Measurements from ENCODE around the gene KREMEN2.

The KREMEN2 gene

GRCh38 chr16:2959206-2959605 is 4.9 kb upstream of the KREMEN2 start:
- no peak overlapping the region for H3K4me3 ChIP-seq (ENCODE audit: low read depth, low read length)
- DNase-seq (ENCODE audit: low read depth) = peak; percentile 64
- TF ChIP-seq, protein P1, sequence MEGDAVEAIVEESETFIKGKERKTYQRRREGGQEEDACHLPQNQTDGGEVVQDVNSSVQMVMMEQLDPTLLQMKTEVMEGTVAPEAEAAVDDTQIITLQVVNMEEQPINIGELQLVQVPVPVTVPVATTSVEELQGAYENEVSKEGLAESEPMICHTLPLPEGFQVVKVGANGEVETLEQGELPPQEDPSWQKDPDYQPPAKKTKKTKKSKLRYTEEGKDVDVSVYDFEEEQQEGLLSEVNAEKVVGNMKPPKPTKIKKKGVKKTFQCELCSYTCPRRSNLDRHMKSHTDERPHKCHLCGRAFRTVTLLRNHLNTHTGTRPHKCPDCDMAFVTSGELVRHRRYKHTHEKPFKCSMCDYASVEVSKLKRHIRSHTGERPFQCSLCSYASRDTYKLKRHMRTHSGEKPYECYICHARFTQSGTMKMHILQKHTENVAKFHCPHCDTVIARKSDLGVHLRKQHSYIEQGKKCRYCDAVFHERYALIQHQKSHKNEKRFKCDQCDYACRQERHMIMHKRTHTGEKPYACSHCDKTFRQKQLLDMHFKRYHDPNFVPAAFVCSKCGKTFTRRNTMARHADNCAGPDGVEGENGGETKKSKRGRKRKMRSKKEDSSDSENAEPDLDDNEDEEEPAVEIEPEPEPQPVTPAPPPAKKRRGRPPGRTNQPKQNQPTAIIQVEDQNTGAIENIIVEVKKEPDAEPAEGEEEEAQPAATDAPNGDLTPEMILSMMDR (IDR thresholded peaks at IDR 0.05; ENCODE audit: insufficient read depth, low read depth, low read length, missing control alignments) = no peak

DNA sequence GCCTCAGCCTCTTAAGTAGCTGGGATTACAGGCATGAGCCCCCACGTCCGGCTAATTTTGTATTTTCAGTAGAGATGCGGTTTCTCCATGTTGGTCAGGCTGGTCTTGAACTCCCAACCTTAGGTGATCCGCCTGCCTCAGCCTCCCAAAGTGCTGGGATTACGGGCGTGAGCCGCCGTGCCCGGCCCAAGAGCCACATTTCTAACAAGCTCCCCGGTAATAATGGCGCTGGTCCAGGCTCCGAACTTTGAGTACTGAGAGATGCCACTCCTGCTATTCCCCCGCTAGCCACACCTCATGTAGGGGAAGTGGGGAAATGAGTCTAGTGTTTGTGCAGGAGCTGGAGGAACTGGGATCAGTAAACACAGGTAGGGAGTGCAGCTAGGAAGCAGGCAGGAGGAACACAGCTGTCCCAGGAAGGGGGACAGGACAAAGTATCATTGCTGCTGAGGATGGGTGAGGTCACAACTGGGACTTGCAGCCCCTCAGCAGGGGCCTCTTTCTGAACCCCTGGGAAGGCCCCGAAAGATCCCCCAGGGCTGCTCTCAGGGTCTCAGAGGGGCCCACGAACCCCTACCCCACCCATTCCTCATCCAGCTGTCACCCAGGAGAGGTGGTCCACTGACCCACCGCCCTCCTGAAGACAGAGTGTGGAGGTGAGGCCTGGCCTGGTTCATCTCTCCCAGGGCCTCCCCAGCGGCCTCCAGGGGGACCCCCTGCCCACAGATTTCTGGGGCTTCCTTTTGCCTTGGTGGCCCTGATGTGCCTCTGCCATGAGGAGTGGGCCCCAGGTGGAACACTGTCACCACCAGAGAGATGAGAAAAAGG is 3.7 kb upstream of the KREMEN2 start:
- TF ChIP-seq, protein P1 (IDR thresholded peaks at IDR 0.05; ENCODE audit: insufficient read depth, low read depth, low read length, missing control alignments) = no peak
- H3K4me3 ChIP-seq (ENCODE audit: low read depth, low read length) = no peak overlapping the region
- DNase-seq (ENCODE audit: low read depth) = no peak

- H3K4me3 ChIP-seq (ENCODE audit: low read depth, low read length) = no peak overlapping the region
- no peak for DNase-seq (ENCODE audit: low read depth)
- TF ChIP-seq, protein P1 (IDR thresholded peaks at IDR 0.05; ENCODE audit: insufficient read depth, low read depth, low read length, missing control alignments) = no peak
Observed at GRCh38 chr16:2962334-2963073, 1.6 kb upstream of the KREMEN2 start.

DNA sequence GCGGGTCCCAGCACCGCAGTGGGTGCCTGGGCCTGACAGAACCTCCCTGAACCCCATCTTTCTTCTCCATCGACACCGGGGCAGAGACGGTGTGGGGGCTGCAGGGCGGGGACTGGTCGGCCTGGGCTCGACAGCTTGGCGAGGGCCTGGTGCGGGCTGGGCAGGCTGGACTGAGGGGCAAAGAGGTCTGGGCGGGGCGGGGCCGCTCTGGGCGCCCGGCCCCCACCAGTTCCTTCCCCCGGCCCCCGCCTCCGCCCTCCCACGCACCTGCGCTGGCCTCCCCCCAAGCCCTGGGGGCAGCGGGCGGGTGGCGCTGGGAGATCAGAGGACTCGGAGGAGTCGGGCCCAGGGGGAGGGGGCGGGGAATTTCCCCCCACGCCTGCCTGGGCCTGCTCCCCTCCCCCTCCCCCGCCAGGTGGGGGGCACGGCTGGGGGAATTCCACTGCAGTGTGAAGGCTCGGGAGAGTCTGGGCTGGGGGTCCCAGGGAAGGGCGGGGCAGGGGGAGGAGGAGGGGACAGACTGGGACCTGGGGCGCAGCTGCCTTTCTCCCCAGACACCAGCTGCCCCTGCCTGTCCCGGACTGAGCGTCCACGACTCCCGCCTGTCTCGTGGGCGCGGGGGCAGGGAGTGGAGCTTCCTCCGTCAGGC is 877 bp upstream of the KREMEN2 start:
- TF ChIP-seq, protein P1 (IDR thresholded peaks at IDR 0.05; ENCODE audit: insufficient read depth, low read depth, low read length, missing control alignments) = no peak
- peak overlapping the region; percentile 32 for H3K4me3 ChIP-seq (ENCODE audit: low read depth, low read length)
- no peak for DNase-seq (ENCODE audit: low read depth)

DNA sequence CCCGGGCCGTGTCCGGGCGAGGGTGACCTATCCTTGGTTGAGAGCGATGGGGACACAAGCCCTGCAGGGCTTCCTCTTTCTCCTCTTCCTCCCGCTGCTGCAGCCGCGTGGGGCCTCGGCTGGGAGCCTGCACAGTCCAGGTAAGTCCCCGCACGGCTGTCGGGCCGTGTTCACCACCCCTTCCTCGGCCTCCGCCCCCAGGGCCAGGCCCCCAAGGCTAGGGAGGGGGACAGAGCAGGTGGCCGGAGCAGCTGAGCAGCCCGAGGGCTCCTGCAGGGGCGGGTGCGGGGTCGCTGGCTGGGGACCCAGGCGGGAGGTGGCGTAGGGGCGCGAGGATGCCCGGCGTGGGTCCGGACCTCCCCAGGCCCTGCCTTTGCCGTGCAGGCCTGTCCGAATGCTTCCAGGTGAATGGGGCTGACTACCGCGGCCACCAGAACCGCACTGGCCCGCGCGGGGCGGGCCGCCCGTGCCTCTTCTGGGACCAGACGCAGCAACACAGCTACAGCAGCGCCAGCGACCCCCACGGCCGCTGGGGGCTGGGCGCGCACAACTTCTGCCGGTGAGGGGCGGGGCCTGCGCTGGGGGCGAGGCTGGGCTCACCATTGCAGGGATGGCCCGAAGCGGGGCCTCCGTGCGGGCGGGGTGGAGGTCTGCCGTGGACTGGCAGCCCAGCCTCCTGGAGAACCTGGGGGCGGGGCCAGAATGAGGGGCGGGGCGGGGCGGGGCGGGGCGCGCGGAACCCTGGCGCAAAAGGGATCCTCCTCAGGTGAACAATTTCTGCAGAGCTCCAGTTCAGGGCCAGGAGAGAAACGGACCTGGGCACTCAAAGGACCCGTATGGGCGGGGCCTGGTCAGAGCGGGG is 631 bp downstream of the KREMEN2 start:
- peak; percentile 73 for DNase-seq (ENCODE audit: low read depth)
- TF ChIP-seq, protein P1 (IDR thresholded peaks at IDR 0.05; ENCODE audit: insufficient read depth, low read depth, low read length, missing control alignments) = no peak
- H3K4me3 ChIP-seq (ENCODE audit: low read depth, low read length) = peak overlapping the region; percentile 32

All from GM12865 (cell line).